Neuronal stem cell (in vitro differentiated cells): ENCODE data around the gene GALNT17.

Source experiments
- DNase-seq: peaks from one replicate; pipeline ENCODE4 v3.0.0-alpha.2; 2013; ENCODE audit warnings: low spot score
- H2AFZ ChIP-seq: one replicate; pipeline ENCODE4 v1.6.1; 2013; ENCODE audit warnings: mild to moderate bottlenecking, low read length, inconsistent platforms
- H2AK5ac ChIP-seq: 2 replicates; pipeline ENCODE4 v1.6.1; 2013; ENCODE audit warnings: low read depth, mild to moderate bottlenecking, inconsistent platforms, low read length, moderate library complexity, mixed read lengths
- H2BK120ac ChIP-seq: 2 replicates; pipeline ENCODE4 v1.6.1; 2013; ENCODE audit warnings: low read depth, mild to moderate bottlenecking, inconsistent platforms, low read length, moderate library complexity, mixed read lengths
- H2BK12ac ChIP-seq: one replicate; pipeline ENCODE4 v1.6.1; 2013; ENCODE audit warnings: low read length, inconsistent platforms
- H2BK15ac ChIP-seq: 2 replicates; pipeline ENCODE4 v1.6.1; 2013; ENCODE audit warnings: mild to moderate bottlenecking, low read length, inconsistent platforms, mixed read lengths
- H2BK5ac ChIP-seq: one replicate; pipeline ENCODE4 v1.6.1; 2013; ENCODE audit warnings: inconsistent platforms, mild to moderate bottlenecking, low read length, moderate library complexity
- H3K14ac ChIP-seq: one replicate; pipeline ENCODE4 v1.6.1; 2013; ENCODE audit warnings: low read length, inconsistent platforms
- H3K18ac ChIP-seq: 2 replicates; pipeline ENCODE4 v1.6.1; 2013; ENCODE audit warnings: low read length, inconsistent platforms
- H3K23ac ChIP-seq: 2 replicates; pipeline ENCODE4 v1.6.1; 2013; ENCODE audit warnings: low read depth, mild to moderate bottlenecking, mixed read lengths, low read length, inconsistent platforms; ENCODE audit not compliant: poor library complexity
- H3K27ac ChIP-seq: replicated peaks from 3 replicates; pipeline ENCODE4 v1.5.1; 2013; ENCODE audit warnings: low read length, inconsistent platforms
- H3K27me3 ChIP-seq, 3 experiments: 2 replicates each; pipeline ENCODE4 v1.6.1; 2013; ENCODE audit warnings: low read length in 3 of 3, mild to moderate bottlenecking in 2 of 3, inconsistent platforms in 1 of 3, low read depth in 1 of 3, mixed read lengths in 1 of 3, moderate library complexity in 1 of 3; ENCODE audit not compliant: control insufficient read depth in 3 of 3, insufficient read depth in 3 of 3
- H3K36me3 ChIP-seq, 2 donors: replicated peaks in 1 of 2; 2 replicates each; pipeline ENCODE4 v1.6.1; 2013; ENCODE audit warnings: low read length in 2 of 2; ENCODE audit not compliant: control insufficient read depth in 2 of 2, insufficient read depth in 2 of 2
- H3K4ac ChIP-seq: 2 replicates; pipeline ENCODE4 v1.6.1; 2013; ENCODE audit warnings: inconsistent platforms, mild to moderate bottlenecking, low read length, moderate library complexity
- H3K4me1 ChIP-seq, 2 donors: 1 replicate in 1 of 2; 2 replicates in 1 of 2; pipeline ENCODE4 v1.6.1; 2013; ENCODE audit warnings: low read length in 2 of 2, low read depth in 1 of 2; ENCODE audit not compliant: control insufficient read depth in 2 of 2, insufficient read depth in 1 of 2
- H3K4me2 ChIP-seq: one replicate; pipeline ENCODE4 v1.6.1; 2013; ENCODE audit warnings: mild to moderate bottlenecking, low read length, inconsistent platforms; ENCODE audit not compliant: insufficient read depth, poor library complexity, severe bottlenecking
- H3K4me3 ChIP-seq, 2 donors: 2 replicates each; pipeline ENCODE4 v1.5.1; 2013; ENCODE audit warnings: low read length in 2 of 2, mild to moderate bottlenecking in 2 of 2, inconsistent platforms in 1 of 2, moderate library complexity in 1 of 2
- H3K79me1 ChIP-seq: one replicate; pipeline ENCODE4 v1.6.1; 2013; ENCODE audit warnings: low read depth, mild to moderate bottlenecking, inconsistent platforms, low read length, moderate library complexity
- H3K9ac ChIP-seq: one replicate; pipeline ENCODE4 v1.6.1; 2013; ENCODE audit warnings: mild to moderate bottlenecking, low read depth, low read length, inconsistent platforms; ENCODE audit not compliant: poor library complexity
- H3K9me3 ChIP-seq, 2 donors: replicated peaks in 1 of 2; 2 replicates each; pipeline versions ENCODE3 to v1.6.1; 2013; ENCODE audit warnings: low read length in 2 of 2, mild to moderate bottlenecking in 2 of 2, inconsistent platforms in 1 of 2, low read depth in 1 of 2, mixed read lengths in 1 of 2, moderate library complexity in 1 of 2; ENCODE audit not compliant: control insufficient read depth in 2 of 2, insufficient read depth in 1 of 2
- H4K8ac ChIP-seq: one replicate; pipeline ENCODE4 v1.6.1; 2013; ENCODE audit warnings: low read depth, mild to moderate bottlenecking, inconsistent platforms, low read length, moderate library complexity
- H4K91ac ChIP-seq: one replicate; pipeline ENCODE4 v1.6.1; 2013; ENCODE audit warnings: low read length, low read depth, mild to moderate bottlenecking, inconsistent platforms; ENCODE audit not compliant: poor library complexity
- WGBS, 2 donors: extraction: QIAGEN DNeasy Blood & Tissue Kit; methylation state at CpG; one replicate each; pipeline ENCODE4 v1.1.7; 2013; ENCODE audit warnings: missing lambda C conversion rate in 2 of 2, mixed read lengths in 1 of 2; ENCODE audit not compliant: insufficient read length in 2 of 2, insufficient replicate concordance in 1 of 2; ENCODE audit errors: extremely low coverage in 2 of 2; 5-methylcytosine and 5-hydroxymethylcytosine counted together

Gene GALNT17

DNA sequence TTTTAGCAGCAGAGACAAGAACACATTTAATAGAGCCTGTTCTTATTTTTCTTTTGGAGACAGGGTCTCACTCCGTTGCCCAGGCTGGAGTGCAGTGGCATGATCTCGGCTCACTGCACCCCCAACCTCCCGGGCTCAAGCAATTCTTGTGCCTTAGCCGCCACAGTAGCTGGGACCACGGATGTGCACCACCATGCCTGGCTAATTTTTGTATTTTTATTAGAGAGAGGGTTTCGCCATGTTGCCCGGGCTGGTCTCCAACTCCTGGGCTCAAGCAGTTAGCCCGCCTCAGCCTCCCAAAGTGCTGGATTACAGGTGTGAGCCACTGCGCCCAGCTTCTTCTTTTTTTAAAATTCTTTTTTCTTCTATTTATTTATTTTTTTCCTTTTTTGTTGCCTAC, 23.3 kb downstream of the GALNT17 start:
- WGBS, 2 donors: no CpG with 5 or more reads among the region's 9 CpGs
- H2BK120ac ChIP-seq: no peak overlapping the region
- no peak overlapping the region for H3K9ac ChIP-seq
- no peaks in the 10 kb centered on the region for H3K79me1 ChIP-seq
- H3K23ac ChIP-seq: no peak overlapping the region
- H3K9me3 ChIP-seq: peaks cover 0 to 2% of the 10 kb centered on the region in 2 donors
- no peak overlapping the region for H4K8ac ChIP-seq
- H3K4me3 ChIP-seq: no peak overlapping the region
- H3K4me2 ChIP-seq: no peak overlapping the region
- no peak overlapping the region for H2AK5ac ChIP-seq
- H3K27me3 ChIP-seq: no peaks in the 10 kb centered on the region
- no peak for DNase-seq
- H3K36me3 ChIP-seq: peaks cover 0 to 7% of the 10 kb centered on the region in 2 donors
- H2BK15ac ChIP-seq: no peak overlapping the region
- H3K4ac ChIP-seq: no peak overlapping the region
- no peak overlapping the region for H3K14ac ChIP-seq
- H2AFZ ChIP-seq: no peak overlapping the region
- H3K18ac ChIP-seq: no peak overlapping the region
- no peak overlapping the region for H4K91ac ChIP-seq
- H3K4me1 ChIP-seq: no peaks in the 10 kb centered on the region
- H2BK12ac ChIP-seq: no peak overlapping the region
- no peak overlapping the region for H3K27ac ChIP-seq
- H2BK5ac ChIP-seq: no peak overlapping the region

DNA sequence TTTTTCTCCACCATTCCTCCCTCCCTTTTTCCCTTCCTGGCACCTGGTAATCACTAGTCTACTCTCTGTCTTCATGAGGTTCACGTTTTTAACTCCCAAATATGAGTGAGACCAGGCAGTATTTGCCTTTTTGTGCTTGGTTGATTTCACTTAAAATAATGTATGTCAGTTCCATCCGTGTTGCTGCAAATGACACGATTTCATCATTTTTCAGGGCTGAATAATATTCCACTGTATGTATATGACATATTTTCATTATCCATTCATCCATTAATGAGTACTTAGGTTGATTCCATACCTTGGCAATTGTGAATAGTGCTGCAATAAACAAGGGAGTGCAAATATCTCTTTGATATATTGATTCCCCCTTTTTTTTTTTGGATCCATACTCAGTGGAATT, 25.8 kb downstream of the GALNT17 start:
- no peak overlapping the region for H3K9ac ChIP-seq
- no peak overlapping the region for H2AK5ac ChIP-seq
- no peaks in the 10 kb centered on the region for H3K9me3 ChIP-seq
- WGBS, 2 donors: no CpG with 5 or more reads among the region's 3 CpGs
- no peak overlapping the region for H3K14ac ChIP-seq
- no peak overlapping the region for H3K23ac ChIP-seq
- H3K27ac ChIP-seq: no peak overlapping the region
- DNase-seq: no peak
- H3K4ac ChIP-seq: no peak overlapping the region
- H3K4me2 ChIP-seq: no peak overlapping the region
- no peak overlapping the region for H3K4me3 ChIP-seq
- no peak overlapping the region for H4K91ac ChIP-seq
- no peak overlapping the region for H2BK5ac ChIP-seq
- no peak overlapping the region for H2BK12ac ChIP-seq
- no peak overlapping the region for H3K18ac ChIP-seq
- no peak overlapping the region for H2BK15ac ChIP-seq
- no peak overlapping the region for H2AFZ ChIP-seq
- H3K36me3 ChIP-seq: peaks cover 0 to 4% of the 10 kb centered on the region in 2 donors
- H3K27me3 ChIP-seq: no peaks in the 10 kb centered on the region
- H2BK120ac ChIP-seq: no peak overlapping the region
- H4K8ac ChIP-seq: no peak overlapping the region
- H3K79me1 ChIP-seq: no peaks in the 10 kb centered on the region
- H3K4me1 ChIP-seq: no peaks in the 10 kb centered on the region

DNA sequence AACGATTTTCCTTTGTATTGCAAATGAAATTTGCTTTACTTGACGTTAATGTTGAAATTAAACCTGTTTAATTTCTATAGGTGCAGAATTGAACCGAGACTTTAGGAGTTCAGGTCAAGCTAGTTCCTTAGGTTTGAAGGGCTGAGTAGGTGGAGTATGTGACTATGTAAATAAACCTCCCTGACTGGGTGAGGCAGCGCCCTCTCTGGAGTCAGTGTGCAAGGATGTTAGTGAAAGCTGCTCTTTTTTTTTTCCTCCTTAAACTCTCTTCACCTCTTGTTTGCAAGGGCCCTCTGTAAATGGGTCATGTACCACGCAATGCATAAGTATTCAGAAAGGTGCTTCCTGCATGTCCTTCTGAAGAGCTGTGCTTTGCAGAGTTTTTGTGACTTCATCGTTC, 33.8 kb downstream of the GALNT17 start:
- Histone ChIP-seq H3K36me3 (no peaks in the 10 kb centered on the region), H3K14ac (no peak overlapping the region), H3K27ac (no peak overlapping the region), H3K9ac (no peak overlapping the region), H2BK120ac (no peak overlapping the region), H2AK5ac (no peak overlapping the region), H3K9me3 (peaks cover 0 to 3% of the 10 kb centered on the region in 2 donors), H3K23ac (no peak overlapping the region), H2BK5ac (no peak overlapping the region), H3K27me3 (no peaks in the 10 kb centered on the region), H3K4me3 (no peak overlapping the region), H4K8ac (no peak overlapping the region), H3K18ac (no peak overlapping the region), H4K91ac (no peak overlapping the region), H3K4ac (no peak overlapping the region), H2BK12ac (no peak overlapping the region), H3K4me1 (no peaks in the 10 kb centered on the region), H3K4me2 (no peak overlapping the region), H3K79me1 (no peaks in the 10 kb centered on the region), H2BK15ac (no peak overlapping the region), H2AFZ (no peak overlapping the region)
- no CpG with 5 or more reads among the region's 6 CpGs for WGBS, 2 donors
- no peak for DNase-seq

DNA sequence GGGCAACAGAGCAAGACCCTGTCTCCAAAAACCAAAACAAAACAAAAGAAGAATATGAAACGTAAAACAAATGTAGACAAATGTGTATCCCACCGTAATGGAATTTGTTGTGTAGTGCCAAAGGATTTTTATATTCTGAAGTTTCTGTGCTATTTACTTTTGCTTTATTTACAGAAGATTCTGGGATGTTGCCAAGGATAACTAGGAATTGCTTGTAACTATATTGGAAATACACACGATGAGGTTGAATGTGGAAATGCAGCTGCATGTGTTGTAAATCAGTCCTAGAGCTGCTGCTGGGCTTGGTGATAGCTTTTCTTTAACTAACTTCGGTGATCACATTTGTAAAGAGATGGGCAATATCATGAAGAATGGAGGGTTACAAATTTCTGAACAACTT, 39.5 kb downstream of the GALNT17 start:
- no peak overlapping the region for H2BK15ac ChIP-seq
- WGBS, 2 donors: no CpG with 5 or more reads among the region's 4 CpGs

More for the DNA sequence above, 39.5 kb downstream of the GALNT17 start:
- Histone ChIP-seq H3K9me3 (no peaks in the 10 kb centered on the region), H2AK5ac (no peak overlapping the region), H4K8ac (no peak overlapping the region), H3K36me3 (no peaks in the 10 kb centered on the region), H2BK12ac (no peak overlapping the region), H3K23ac (no peak overlapping the region), H2BK120ac (no peak overlapping the region), H3K4me2 (no peak overlapping the region), H3K14ac (no peak overlapping the region), H3K4me3 (no peak overlapping the region), H4K91ac (no peak overlapping the region), H3K27ac (no peak overlapping the region), H3K79me1 (no peaks in the 10 kb centered on the region), H3K9ac (no peak overlapping the region), H2BK5ac (no peak overlapping the region), H3K4ac (no peak overlapping the region), H3K4me1 (no peaks in the 10 kb centered on the region), H3K27me3 (no peaks in the 10 kb centered on the region), H3K18ac (no peak overlapping the region), H2AFZ (no peak overlapping the region)
- DNase-seq: no peak
